Measurements from ENCODE around the gene XXYLT1. TPM values are rescaled to one million over a fixed set of nuclear protein-coding genes. Genes with fewer than 3 reads are reported as not detected.

Gene XXYLT1
- total RNA-seq, 4 donors from 2014 or later = 9.6 to 17.7 (median 13.2) TPM

DNA sequence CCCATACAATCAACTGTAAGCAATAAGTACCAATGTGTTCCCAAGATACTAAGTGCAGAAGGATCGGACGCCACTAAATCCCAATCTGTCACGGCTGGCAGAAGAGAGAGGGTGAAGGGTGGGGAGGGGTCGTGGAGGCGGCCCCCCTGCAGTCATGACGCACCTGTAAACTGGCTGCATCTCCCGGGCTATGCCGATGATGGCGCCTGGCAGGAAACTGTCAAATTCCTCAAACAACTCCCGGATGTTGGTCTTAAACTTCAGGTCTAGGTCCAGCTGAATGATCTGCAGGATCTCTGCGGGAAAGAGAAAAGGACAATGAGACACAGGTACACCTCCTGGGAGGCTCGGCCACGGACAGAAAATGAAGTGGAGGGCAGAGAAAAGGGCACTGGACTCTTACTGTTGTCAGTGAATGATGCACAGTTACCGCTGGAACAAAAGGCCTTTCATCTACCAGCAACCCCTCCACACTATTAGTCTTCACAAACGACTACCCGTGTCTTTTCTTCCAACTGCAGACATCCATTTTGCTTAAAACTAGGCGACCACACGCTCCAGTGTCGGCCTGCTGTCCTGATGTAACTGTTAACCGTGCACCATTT, 114.6 kb downstream of the XXYLT1 start:
- Histone ChIP-seq H3K27ac (peak overlapping the region in 1 of 4 donors; percentile 55), H3K4me1 (peaks cover 0 to 55% (median 20%) of the 10 kb centered on the region in 4 donors)
- WGBS, 2 donors = 71 to 75% methylated on average over 20 of the region's 20 CpGs

DNA sequence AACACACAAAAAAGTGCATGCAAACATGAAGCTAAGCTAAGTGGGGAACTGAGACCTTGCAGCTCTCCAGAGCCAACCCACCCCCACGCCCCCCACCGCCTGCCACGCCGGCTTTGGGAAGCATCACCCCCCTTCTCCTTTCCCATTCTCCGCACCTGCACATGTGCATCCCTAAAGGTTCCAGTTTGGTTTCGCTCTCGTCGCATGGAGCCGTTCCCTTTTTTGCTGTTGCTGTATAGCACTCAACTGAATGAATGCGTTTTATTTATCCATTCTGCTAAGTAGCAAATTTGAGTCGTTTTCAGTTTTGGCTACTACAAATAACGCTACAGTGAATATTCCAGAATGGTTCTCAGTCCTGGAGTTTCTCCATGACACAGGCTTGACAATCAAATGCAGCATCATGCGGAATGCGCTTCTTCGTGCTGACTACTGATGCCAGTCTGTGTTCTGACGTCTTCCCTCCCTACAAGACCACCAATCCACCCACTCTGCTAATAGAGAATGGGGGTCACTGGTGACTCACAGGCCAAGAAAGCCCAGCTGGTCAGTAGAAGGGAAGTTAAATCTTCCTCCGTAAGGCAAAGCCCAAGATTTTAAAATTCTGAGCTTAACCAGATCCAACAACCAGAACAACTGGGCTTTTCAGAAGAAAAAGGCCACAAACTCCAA, 115.3 kb downstream of the XXYLT1 start:
- WGBS, 2 donors = 70 to 84% methylated on average over 17 of the region's 17 CpGs
- no peaks in the 10 kb centered on the region for H3K27me3 ChIP-seq
- no peaks in the 10 kb centered on the region for H3K36me3 ChIP-seq
- no peak overlapping the region for H3K4me3 ChIP-seq
- no peaks in the 10 kb centered on the region for H3K9me3 ChIP-seq
- TF ChIP-seq, protein P1, sequence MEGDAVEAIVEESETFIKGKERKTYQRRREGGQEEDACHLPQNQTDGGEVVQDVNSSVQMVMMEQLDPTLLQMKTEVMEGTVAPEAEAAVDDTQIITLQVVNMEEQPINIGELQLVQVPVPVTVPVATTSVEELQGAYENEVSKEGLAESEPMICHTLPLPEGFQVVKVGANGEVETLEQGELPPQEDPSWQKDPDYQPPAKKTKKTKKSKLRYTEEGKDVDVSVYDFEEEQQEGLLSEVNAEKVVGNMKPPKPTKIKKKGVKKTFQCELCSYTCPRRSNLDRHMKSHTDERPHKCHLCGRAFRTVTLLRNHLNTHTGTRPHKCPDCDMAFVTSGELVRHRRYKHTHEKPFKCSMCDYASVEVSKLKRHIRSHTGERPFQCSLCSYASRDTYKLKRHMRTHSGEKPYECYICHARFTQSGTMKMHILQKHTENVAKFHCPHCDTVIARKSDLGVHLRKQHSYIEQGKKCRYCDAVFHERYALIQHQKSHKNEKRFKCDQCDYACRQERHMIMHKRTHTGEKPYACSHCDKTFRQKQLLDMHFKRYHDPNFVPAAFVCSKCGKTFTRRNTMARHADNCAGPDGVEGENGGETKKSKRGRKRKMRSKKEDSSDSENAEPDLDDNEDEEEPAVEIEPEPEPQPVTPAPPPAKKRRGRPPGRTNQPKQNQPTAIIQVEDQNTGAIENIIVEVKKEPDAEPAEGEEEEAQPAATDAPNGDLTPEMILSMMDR (IDR thresholded peaks at IDR 0.05) = no peak
- TF ChIP-seq EP300 (IDR thresholded peaks at IDR 0.05) (no peak), POLR2A (IDR thresholded peaks at IDR 0.05) (no peak)
- peak overlapping the region in 2 of 4 donors; percentile 55 to 64 for H3K27ac ChIP-seq
- peaks cover 0 to 56% (median 23%) of the 10 kb centered on the region in 4 donors for H3K4me1 ChIP-seq
- DNase-seq (ENCODE audit: low spot score in 2 of 2) = no peak

More for the DNA sequence above, 114.6 kb downstream of the XXYLT1 start:
- no peaks in the 10 kb centered on the region for H3K27me3 ChIP-seq
- no peak for DNase-seq (ENCODE audit: low spot score in 2 of 2)
- no peaks in the 10 kb centered on the region for H3K9me3 ChIP-seq
- no peak for TF ChIP-seq EP300 (IDR thresholded peaks at IDR 0.05)
- no peak for TF ChIP-seq POLR2A (IDR thresholded peaks at IDR 0.05)
- TF ChIP-seq, protein P1 (IDR thresholded peaks at IDR 0.05) = no peak
- H3K36me3 ChIP-seq = no peaks in the 10 kb centered on the region
- no peak overlapping the region for H3K4me3 ChIP-seq

DNA sequence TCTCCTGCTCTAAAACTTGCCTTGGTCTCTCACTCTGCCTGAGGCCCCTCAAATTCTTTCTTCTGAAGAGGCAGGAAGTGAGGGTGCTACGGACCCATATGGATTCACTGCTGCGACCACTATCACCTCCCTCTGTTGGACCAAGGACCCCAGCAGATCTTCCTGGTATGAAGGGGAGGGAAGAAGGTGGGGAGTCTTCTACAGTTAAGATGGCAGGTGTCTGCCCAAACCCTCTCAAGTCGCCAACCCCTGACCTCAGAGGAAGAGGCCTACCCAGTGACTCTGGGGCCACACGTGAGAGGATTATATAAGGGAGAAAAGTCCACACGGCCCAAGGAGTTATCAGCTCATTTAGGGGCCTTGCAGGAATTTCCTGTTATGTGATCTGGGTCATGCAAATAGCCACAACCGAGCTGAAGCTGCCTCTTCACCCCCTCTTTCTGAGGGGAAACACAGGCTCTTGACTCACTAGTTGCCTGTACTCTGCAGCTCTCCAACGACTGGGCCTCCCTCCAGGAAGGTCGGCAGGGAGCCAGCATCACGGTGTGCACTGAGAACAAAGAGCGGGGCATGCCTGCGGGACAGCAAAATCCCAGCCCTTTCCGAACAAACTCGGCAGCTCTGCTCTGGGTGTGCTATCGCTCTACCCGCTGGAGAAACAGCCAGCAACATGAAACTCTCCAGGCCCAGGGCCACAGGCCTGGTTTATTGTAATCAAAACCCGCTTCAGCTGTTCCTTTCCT, 116.0 kb downstream of the XXYLT1 start:
- peak overlapping the region in 3 of 4 donors; percentile 26 to 64 (median 55) for H3K27ac ChIP-seq
- TF ChIP-seq EP300 (IDR thresholded peaks at IDR 0.05) = peak in 1 of 2 donors; percentile 51
- TF ChIP-seq, protein P1 (IDR thresholded peaks at IDR 0.05) = no peak
- H3K27me3 ChIP-seq = no peaks in the 10 kb centered on the region
- H3K4me1 ChIP-seq = peaks cover 0 to 51% (median 21%) of the 10 kb centered on the region in 4 donors
- no peaks in the 10 kb centered on the region for H3K9me3 ChIP-seq
- no peak overlapping the region for H3K4me3 ChIP-seq
- DNase-seq (ENCODE audit: low spot score in 2 of 2) = peak; percentile 71 to 76
- 32 to 35% methylated on average over 15 to 16 of the region's 16 CpGs for WGBS, 2 donors
- H3K36me3 ChIP-seq = no peaks in the 10 kb centered on the region

DNA sequence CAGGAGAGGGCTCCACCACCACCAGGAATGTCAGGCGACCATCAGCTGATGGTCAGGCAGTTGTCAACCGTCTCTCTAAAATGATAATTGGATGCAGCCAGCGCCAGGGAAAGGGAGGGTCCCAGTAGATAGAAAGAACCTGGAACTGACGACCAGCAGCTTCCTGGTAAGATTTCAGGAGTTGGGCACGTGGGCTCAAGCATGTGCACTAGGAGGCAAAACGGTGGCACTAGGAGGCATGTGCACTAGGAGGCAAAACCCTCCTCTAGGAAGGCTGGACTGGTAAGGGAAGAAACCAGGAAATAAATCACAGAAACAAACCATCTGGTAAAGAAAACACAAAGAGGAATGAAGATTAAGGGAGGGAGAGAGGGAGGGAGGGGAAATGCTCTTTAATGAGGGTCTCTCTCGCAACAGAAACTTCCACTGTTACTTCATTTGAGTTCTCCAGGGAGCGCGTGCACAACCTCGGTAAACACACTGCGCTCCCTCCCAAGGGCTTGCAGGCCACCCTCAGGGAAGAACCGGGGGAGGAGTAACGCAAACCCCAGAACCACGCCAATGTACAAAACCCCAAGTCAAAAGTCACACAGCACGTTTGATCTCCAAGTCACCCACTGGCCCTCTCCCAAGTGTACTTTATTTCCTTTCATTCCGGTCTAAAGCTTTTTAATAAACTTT, 116.7 kb downstream of the XXYLT1 start:
- TF ChIP-seq EP300 (IDR thresholded peaks at IDR 0.05) (no peak), POLR2A (IDR thresholded peaks at IDR 0.05) (no peak)
- TF ChIP-seq, protein P1 (IDR thresholded peaks at IDR 0.05) = no peak
- no peaks in the 10 kb centered on the region for H3K27me3 ChIP-seq
- peaks cover 0 to 50% (median 25%) of the 10 kb centered on the region in 4 donors for H3K4me1 ChIP-seq
- no peak overlapping the region for H3K4me3 ChIP-seq
- H3K27ac ChIP-seq = peak overlapping the region in 3 of 4 donors; percentile 55 to 64 (median 63)
- H3K36me3 ChIP-seq = no peaks in the 10 kb centered on the region
- DNase-seq (ENCODE audit: low spot score in 2 of 2) = no peak
- WGBS, 2 donors = 46 to 48% methylated on average over 16 of the region's 16 CpGs
- H3K9me3 ChIP-seq = no peaks in the 10 kb centered on the region

All from tibial nerve (tissue), 4 donors.